ENCODE measurements around the gene ANKRD13A. TPM values are rescaled to one million over a fixed set of nuclear protein-coding genes. Genes with fewer than 3 reads are reported as not detected.

The ANKRD13A gene
- total RNA-seq, 1 donor from 2014 or later: 55.4 TPM

GRCh38 chr12:110088936-110089335 is 89.7 kb downstream of the ANKRD13A start:
- Mint-ChIP-seq H3K4me3 (ENCODE audit: unreplicated experiment) (no peak overlapping the region), H3K36me3 (ENCODE audit: low read depth, unreplicated experiment) (peaks cover 4% of the 10 kb centered on the region)
- TF ChIP-seq CTCF (IDR thresholded peaks at IDR 0.05; ENCODE audit: unreplicated experiment): no peak

More at GRCh38 chr12:110088936-110089335, 89.7 kb downstream of the ANKRD13A start:
- H3K27me3 Mint-ChIP-seq (ENCODE audit: unreplicated experiment): peaks cover 4% of the 10 kb centered on the region
- peaks cover 16% of the 10 kb centered on the region for H3K4me1 Mint-ChIP-seq (ENCODE audit: unreplicated experiment)
- H3K9me3 Mint-ChIP-seq (ENCODE audit: unreplicated experiment): no peaks in the 10 kb centered on the region
- DNase-seq (ENCODE audit: low spot score): no peak
- H3K27ac Mint-ChIP-seq (ENCODE audit: unreplicated experiment): no peak overlapping the region

Other genes with a start within 250 kb of the ANKRD13A start
- gene TRPV4, start 166.0 kb upstream of the ANKRD13A start, total RNA-seq (ENCODE audit: unreplicated experiment): 7.0 TPM
- 51.2 TPM for gene GLTP, start 118.9 kb upstream of the ANKRD13A start, total RNA-seq (ENCODE audit: unreplicated experiment)
- 20.8 TPM for gene TCHP, start 99.2 kb upstream of the ANKRD13A start, total RNA-seq (ENCODE audit: unreplicated experiment)
- gene GIT2, start 3.1 kb upstream of the ANKRD13A start, total RNA-seq (ENCODE audit: unreplicated experiment): 89.1 TPM
- 21.9 TPM for gene C12orf76, start 49.1 kb downstream of the ANKRD13A start, total RNA-seq (ENCODE audit: unreplicated experiment)
- 18.7 TPM for gene IFT81, start 124.9 kb downstream of the ANKRD13A start, total RNA-seq (ENCODE audit: unreplicated experiment)